ENCODE results near the gene EZH1. TPM values are rescaled to one million over a fixed set of nuclear protein-coding genes. Genes with fewer than 3 reads are reported as not detected.
"Not testable (repeated sequence)": the region's sequence is repeated elsewhere in the genome, so short reads cannot be mapped to it uniquely, and the experiment has no call there.

EZH1 gene
- total RNA-seq, 4 donors from 2014 or later, result 33.2 to 105 (median 51.0) TPM

GRCh38 chr17:42667088-42667951 lies 77.5 kb downstream of the EZH1 start:
- Histone ChIP-seq H3K4me3 (no peak overlapping the region), H3K9me3 (no peaks in the 10 kb centered on the region), H3K36me3 (peaks cover 67% of the 10 kb centered on the region), H3K4me1 (peaks cover 58% of the 10 kb centered on the region), H3K27me3 (no peaks in the 10 kb centered on the region), H3K27ac (peak overlapping the region; percentile 69)
- DNase-seq (ENCODE audit: low spot score in 2 of 2), result no peak
- WGBS, result 35% methylated on average over 7 of the region's 7 CpGs
- TF ChIP-seq POLR2A (IDR thresholded peaks at IDR 0.05) (no peak), POLR2AphosphoS5 (IDR thresholded peaks at IDR 0.05) (no peak), CTCF (IDR thresholded peaks at IDR 0.05) (no peak), EP300 (IDR thresholded peaks at IDR 0.05) (no peak)

DNA sequence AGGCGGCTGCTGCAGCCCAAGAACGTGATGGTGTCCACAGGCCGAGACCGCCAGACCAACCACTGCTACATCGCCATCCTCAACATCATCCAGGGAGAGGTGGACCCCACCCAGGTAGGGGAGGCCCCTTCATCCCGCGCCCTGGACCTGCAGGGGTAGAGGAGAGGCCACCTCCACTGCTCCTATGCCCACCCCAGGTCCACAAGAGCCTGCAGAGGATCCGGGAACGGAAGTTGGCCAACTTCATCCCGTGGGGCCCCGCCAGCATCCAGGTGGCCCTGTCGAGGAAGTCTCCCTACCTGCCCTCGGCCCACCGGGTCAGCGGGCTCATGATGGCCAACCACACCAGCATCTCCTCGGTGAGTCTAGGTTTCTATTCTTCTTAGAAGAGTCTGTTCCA lies 78.7 kb downstream of the EZH1 start:
- 93% methylated on average over 4 of the region's 16 CpGs for WGBS
- not testable (repeated sequence) for H3K27ac ChIP-seq; H3K4me3 ChIP-seq; H3K9me3 ChIP-seq; H3K27me3 ChIP-seq; DNase-seq (ENCODE audit: low spot score in 2 of 2)
- Histone ChIP-seq H3K4me1 (peaks cover 52% of the 10 kb centered on the region), H3K36me3 (peaks cover 56% of the 10 kb centered on the region)

- Histone ChIP-seq H3K36me3 (peaks cover 50% of the 10 kb centered on the region), H3K9me3 (no peaks in the 10 kb centered on the region), H3K4me1 (peaks cover 52% of the 10 kb centered on the region), H3K27ac (no peak overlapping the region), H3K27me3 (no peaks in the 10 kb centered on the region), H3K4me3 (no peak overlapping the region)
- TF ChIP-seq POLR2AphosphoS5 (IDR thresholded peaks at IDR 0.05) (no peak), CTCF (IDR thresholded peaks at IDR 0.05) (no peak), EP300 (IDR thresholded peaks at IDR 0.05) (no peak), POLR2A (IDR thresholded peaks at IDR 0.05) (no peak)
- no peak for DNase-seq (ENCODE audit: low spot score in 2 of 2)
- 80% methylated on average over 12 of the region's 14 CpGs for WGBS
These were observed 79.2 kb downstream of the EZH1 start for GRCh38 chr17:42665581-42666001.

DNA sequence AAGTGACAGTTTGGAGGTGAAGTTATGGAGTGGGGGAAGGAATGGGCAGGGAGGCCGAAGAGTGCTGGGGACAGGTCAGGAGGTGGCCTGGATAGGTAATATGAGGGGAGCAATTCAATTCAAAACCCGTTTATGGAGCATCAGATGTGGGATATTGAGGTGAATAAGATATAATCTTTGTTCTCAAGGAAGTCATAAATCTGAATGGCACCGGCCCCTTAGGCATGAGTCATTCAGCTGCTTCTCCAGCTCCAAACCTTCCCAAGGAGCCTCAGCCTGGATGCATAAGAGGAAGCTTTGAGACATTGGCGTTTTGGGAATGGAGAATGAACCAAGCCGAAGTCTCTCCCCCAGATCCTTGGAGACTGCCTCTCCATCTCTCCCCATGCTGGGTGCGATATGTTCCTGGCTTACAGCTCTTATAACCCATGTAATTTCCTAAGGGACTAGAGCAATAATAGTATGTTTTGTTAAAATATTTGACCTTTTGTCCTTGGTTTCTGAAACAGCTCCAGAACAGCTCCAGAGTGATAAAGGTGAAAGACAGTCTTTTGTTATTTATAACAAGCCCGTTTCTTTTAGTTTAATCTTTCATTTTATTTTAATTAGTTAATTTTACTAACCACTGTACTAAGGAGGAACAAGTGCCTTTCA lies 84.0 kb downstream of the EZH1 start:
- H3K27ac ChIP-seq, result peak overlapping the region; percentile 34
- WGBS, result 36% methylated on average over 7 of the region's 7 CpGs
- H3K27me3 ChIP-seq, result no peaks in the 10 kb centered on the region
- H3K36me3 ChIP-seq, result peaks cover 16% of the 10 kb centered on the region
- no peak for DNase-seq (ENCODE audit: low spot score in 2 of 2)
- H3K9me3 ChIP-seq, result no peaks in the 10 kb centered on the region
- no peak overlapping the region for H3K4me3 ChIP-seq
- TF ChIP-seq EP300 (IDR thresholded peaks at IDR 0.05), result no peak
- no peak for TF ChIP-seq POLR2AphosphoS5 (IDR thresholded peaks at IDR 0.05)
- TF ChIP-seq POLR2A (IDR thresholded peaks at IDR 0.05), result no peak
- TF ChIP-seq CTCF (IDR thresholded peaks at IDR 0.05), result no peak
- H3K4me1 ChIP-seq, result peaks cover 24% of the 10 kb centered on the region

- not testable (repeated sequence) for DNase-seq (ENCODE audit: low spot score in 2 of 2); H3K27me3 ChIP-seq; H3K9me3 ChIP-seq; H3K36me3 ChIP-seq
- 70% methylated on average over 1 of the region's 14 CpGs for WGBS
- Histone ChIP-seq H3K27ac (peak overlapping the region; percentile 59), H3K4me1 (peaks cover 24% of the 10 kb centered on the region), H3K4me3 (peak overlapping the region; percentile 55)
These were observed 84.9 kb downstream of the EZH1 start for GRCh38 chr17:42659932-42660274.

GRCh38 chr17:42659079-42659931 lies 85.5 kb downstream of the EZH1 start, which contains the start of gene TUBG2:
Gene TUBG2, plus strand, starts transcription at chr17:42659284. Its CDS starts 220 bp downstream, at chr17:42659504.
- Histone ChIP-seq H3K27ac (peak within 1 kb of the TSS; percentile 59), H3K4me1 (peaks cover 29% of the 10 kb centered on the region), H3K36me3 (peaks cover 7% of the 10 kb centered on the region), H3K9me3 (no peaks in the 10 kb centered on the region), H3K27me3 (no peaks in the 10 kb centered on the region), H3K4me3 (peak within 1 kb of the TSS; percentile 55)
- TF ChIP-seq EP300 (IDR thresholded peaks at IDR 0.05) (no peak), POLR2AphosphoS5 (IDR thresholded peaks at IDR 0.05) (peak in 1 of 3 donors; percentile 47)
- 1% methylated on average over 14 of the region's 59 CpGs for WGBS
- DNase-seq (ENCODE audit: low spot score in 2 of 2), result peak in 1 of 2 donors; percentile 87

Measured in suprapubic skin (tissue), 4 donors.